Measurements from ENCODE around the gene SLC48A1. TPM values are rescaled to one million over a fixed set of nuclear protein-coding genes. Genes with fewer than 3 reads are reported as not detected.
A peak's percentile ranks its signal among the peaks of the same experiment; 100 is the strongest.
"Not testable (repeated sequence)": the region's sequence is repeated elsewhere in the genome, so short reads cannot be mapped to it uniquely, and the experiment has no call there.

SLC48A1 gene
- polyA plus RNA-seq, 2 donors = 17.7 to 20.6 TPM

DNA sequence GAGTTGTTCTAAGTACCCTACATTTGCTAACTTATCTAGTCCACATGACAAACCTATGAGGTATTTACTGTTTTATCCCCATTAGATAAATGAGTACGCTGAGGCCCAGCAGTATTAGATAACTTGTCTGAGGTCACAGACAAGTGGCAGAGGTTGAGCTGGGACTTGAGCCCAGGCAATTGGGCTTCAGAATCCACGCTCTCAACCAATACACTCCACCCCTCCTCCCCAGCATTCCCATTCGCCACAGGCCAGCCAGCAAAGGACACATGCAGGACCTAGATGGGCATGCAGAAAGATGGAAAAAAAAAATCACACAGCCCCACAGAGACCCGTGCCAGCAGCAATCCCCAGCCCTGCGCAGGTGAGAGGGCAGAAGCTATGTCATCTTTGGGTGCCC lies 34.3 kb downstream of the SLC48A1 start:
- Histone ChIP-seq H3K27ac (ENCODE audit: low read depth in 2 of 2, low read length in 1 of 2) (peak overlapping the region in 1 of 2 donors; percentile 90), H3K4me1 (ENCODE audit: control insufficient read depth in 2 of 2, insufficient read depth in 2 of 2, low read length in 1 of 2) (peaks cover 14 to 41% of the 10 kb centered on the region in 2 donors), H3K4me3 (ENCODE audit: low read depth in 1 of 2, low read length in 2 of 2) (no peak overlapping the region), H3K36me3 (ENCODE audit: control insufficient read depth in 2 of 2, insufficient read depth in 2 of 2, low read length in 1 of 2) (peaks cover 0 to 8% of the 10 kb centered on the region in 2 donors), H3K27me3 (ENCODE audit: control insufficient read depth in 1 of 2, insufficient read depth in 2 of 2, low read length in 2 of 2) (no peaks in the 10 kb centered on the region), H3K9me3 (ENCODE audit: control insufficient read depth in 2 of 2, insufficient read depth in 1 of 2, low read depth in 1 of 2, low read length in 1 of 2) (no peaks in the 10 kb centered on the region)
- 61 to 68% methylated on average over 5 of the region's 5 CpGs for WGBS, 2 donors

DNA sequence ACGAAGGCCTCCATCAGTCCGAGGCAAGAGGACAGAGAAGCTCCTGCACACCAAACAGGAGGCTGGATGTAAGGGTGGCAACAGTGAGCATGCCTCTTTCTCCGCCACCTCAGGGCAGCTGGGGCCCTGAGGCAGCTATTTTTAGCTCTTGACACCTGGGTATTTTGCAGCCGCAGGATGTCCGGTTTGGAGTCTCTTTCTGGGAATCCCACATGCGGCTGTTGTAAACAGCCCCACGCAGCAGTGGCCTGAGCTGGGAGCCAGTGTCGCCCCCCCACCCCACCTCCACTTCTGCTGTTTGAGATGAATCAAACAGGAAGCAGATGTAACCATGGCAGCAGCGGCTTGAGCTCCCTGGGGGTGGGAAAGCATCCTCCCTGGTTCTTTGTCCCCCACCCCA lies 35.0 kb downstream of the SLC48A1 start:
- Histone ChIP-seq H3K27me3 (ENCODE audit: control insufficient read depth in 1 of 2, insufficient read depth in 2 of 2, low read length in 2 of 2) (no peaks in the 10 kb centered on the region), H3K27ac (ENCODE audit: low read depth in 2 of 2, low read length in 1 of 2) (peak overlapping the region; percentile 69 to 90), H3K4me3 (ENCODE audit: low read depth in 1 of 2, low read length in 2 of 2) (no peak overlapping the region), H3K4me1 (ENCODE audit: control insufficient read depth in 2 of 2, insufficient read depth in 2 of 2, low read length in 1 of 2) (peaks cover 14 to 37% of the 10 kb centered on the region in 2 donors), H3K9me3 (ENCODE audit: control insufficient read depth in 2 of 2, insufficient read depth in 1 of 2, low read depth in 1 of 2, low read length in 1 of 2) (no peaks in the 10 kb centered on the region), H3K36me3 (ENCODE audit: control insufficient read depth in 2 of 2, insufficient read depth in 2 of 2, low read length in 1 of 2) (peaks cover 0 to 6% of the 10 kb centered on the region in 2 donors)
- 33 to 41% methylated on average over 9 of the region's 9 CpGs for WGBS, 2 donors

DNA sequence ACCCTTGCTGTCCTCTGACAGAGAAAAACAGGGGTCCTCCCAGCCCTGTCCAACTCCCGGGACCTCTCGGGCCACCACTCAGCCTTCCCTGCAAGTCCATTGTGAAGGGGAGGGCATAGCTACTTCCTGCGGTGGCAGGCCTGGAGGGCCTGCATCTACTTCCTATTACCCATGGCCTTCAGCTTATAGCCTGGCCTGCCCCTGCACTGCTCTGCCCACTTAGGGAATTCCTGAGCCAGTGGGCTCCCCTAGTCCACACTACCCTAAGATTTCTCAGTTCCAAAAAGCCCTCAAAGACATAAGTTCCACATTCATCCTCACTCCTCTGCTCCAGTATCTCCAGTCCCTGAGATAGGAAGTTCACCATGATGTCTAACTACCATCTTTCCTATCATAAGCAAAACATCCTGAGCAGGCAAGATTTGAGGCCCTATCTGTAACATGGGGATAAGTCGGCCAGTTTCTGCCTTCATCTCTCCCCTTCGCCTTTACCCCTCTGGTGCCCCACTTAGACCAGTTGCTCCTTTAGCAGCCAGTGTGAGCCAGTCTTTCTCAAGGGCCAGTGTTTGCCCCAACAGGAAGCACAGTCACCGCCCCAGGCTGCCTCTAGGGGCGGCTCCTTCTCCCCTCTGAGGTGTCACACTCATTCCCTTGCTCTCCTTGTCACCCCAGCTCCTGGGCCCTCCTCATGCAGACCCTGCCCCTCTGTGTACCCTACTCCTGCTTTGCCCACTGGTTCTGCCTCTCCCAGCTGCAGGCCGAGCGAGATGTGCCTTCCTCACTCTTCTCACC lies 35.7 kb downstream of the SLC48A1 start:
- WGBS, 2 donors = 66 to 72% methylated on average over 9 of the region's 9 CpGs
- peak overlapping the region; percentile 69 to 90 for H3K27ac ChIP-seq (ENCODE audit: low read depth in 2 of 2, low read length in 1 of 2)
- H3K4me1 ChIP-seq (ENCODE audit: control insufficient read depth in 2 of 2, insufficient read depth in 2 of 2, low read length in 1 of 2) = peaks cover 20 to 36% of the 10 kb centered on the region in 2 donors
- no peaks in the 10 kb centered on the region for H3K27me3 ChIP-seq (ENCODE audit: control insufficient read depth in 1 of 2, insufficient read depth in 2 of 2, low read length in 2 of 2)
- H3K9me3 ChIP-seq (ENCODE audit: control insufficient read depth in 2 of 2, insufficient read depth in 1 of 2, low read depth in 1 of 2, low read length in 1 of 2) = no peaks in the 10 kb centered on the region
- peaks cover 0 to 1% of the 10 kb centered on the region in 2 donors for H3K36me3 ChIP-seq (ENCODE audit: control insufficient read depth in 2 of 2, insufficient read depth in 2 of 2, low read length in 1 of 2)
- H3K4me3 ChIP-seq (ENCODE audit: low read depth in 1 of 2, low read length in 2 of 2) = no peak overlapping the region

DNA sequence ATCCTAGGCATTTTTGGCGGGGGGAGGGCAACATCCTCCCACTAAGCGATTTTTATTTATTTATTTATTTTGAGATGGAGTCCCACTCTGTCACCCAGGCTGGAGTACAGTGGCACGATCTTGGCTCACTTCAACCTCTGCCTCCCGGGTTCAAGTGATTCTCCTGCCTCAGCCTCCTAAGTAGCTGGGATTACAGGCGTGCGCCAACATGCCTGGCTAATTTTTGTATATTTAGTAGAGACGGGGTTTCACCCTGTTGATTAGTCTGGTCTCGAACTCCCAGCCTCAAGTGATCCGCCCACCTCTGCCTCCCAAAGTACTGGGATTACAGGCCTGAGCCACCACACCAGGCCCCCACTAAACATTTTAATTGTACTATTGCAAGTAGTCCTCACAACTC lies 36.5 kb downstream of the SLC48A1 start:
- H3K27ac ChIP-seq (ENCODE audit: low read depth in 2 of 2, low read length in 1 of 2) = not testable (repeated sequence)
- H3K4me1 ChIP-seq (ENCODE audit: control insufficient read depth in 2 of 2, insufficient read depth in 2 of 2, low read length in 1 of 2) = peaks cover 25 to 38% of the 10 kb centered on the region in 2 donors

DNA sequence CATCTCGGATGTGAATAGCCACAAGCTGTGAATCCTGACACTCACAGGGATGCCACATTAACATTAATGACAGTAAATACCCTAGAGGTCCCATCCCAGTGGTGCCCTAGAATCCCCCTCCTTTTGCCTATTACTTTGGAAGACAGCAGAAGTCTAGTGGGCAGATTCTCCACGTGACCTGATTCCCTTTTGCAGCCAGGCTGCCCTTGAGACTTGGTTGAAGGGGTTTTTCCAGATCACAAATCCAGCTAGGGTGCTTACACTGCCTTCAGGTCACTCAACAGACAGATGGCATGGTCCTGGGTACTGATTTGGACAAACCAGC lies 38.0 kb downstream of the SLC48A1 start:
- Histone ChIP-seq H3K27ac (ENCODE audit: low read depth in 2 of 2, low read length in 1 of 2) (peak overlapping the region; percentile 82 to 92), H3K36me3 (ENCODE audit: control insufficient read depth in 2 of 2, insufficient read depth in 2 of 2, low read length in 1 of 2) (peaks cover 0 to 3% of the 10 kb centered on the region in 2 donors), H3K9me3 (ENCODE audit: control insufficient read depth in 2 of 2, insufficient read depth in 1 of 2, low read depth in 1 of 2, low read length in 1 of 2) (no peaks in the 10 kb centered on the region), H3K4me1 (ENCODE audit: control insufficient read depth in 2 of 2, insufficient read depth in 2 of 2, low read length in 1 of 2) (peaks cover 23 to 38% of the 10 kb centered on the region in 2 donors), H3K27me3 (ENCODE audit: control insufficient read depth in 1 of 2, insufficient read depth in 2 of 2, low read length in 2 of 2) (no peaks in the 10 kb centered on the region), H3K4me3 (ENCODE audit: low read depth in 1 of 2, low read length in 2 of 2) (no peak overlapping the region)
- 70 to 72% methylated on average over 2 of the region's 2 CpGs for WGBS, 2 donors

More for the DNA sequence above, 36.5 kb downstream of the SLC48A1 start:
- not testable (repeated sequence) for H3K4me3 ChIP-seq (ENCODE audit: low read depth in 1 of 2, low read length in 2 of 2); H3K27me3 ChIP-seq (ENCODE audit: control insufficient read depth in 1 of 2, insufficient read depth in 2 of 2, low read length in 2 of 2); H3K36me3 ChIP-seq (ENCODE audit: control insufficient read depth in 2 of 2, insufficient read depth in 2 of 2, low read length in 1 of 2); H3K9me3 ChIP-seq (ENCODE audit: control insufficient read depth in 2 of 2, insufficient read depth in 1 of 2, low read depth in 1 of 2, low read length in 1 of 2)
- WGBS, 2 donors = 69 to 78% methylated on average over 9 of the region's 9 CpGs

DNA sequence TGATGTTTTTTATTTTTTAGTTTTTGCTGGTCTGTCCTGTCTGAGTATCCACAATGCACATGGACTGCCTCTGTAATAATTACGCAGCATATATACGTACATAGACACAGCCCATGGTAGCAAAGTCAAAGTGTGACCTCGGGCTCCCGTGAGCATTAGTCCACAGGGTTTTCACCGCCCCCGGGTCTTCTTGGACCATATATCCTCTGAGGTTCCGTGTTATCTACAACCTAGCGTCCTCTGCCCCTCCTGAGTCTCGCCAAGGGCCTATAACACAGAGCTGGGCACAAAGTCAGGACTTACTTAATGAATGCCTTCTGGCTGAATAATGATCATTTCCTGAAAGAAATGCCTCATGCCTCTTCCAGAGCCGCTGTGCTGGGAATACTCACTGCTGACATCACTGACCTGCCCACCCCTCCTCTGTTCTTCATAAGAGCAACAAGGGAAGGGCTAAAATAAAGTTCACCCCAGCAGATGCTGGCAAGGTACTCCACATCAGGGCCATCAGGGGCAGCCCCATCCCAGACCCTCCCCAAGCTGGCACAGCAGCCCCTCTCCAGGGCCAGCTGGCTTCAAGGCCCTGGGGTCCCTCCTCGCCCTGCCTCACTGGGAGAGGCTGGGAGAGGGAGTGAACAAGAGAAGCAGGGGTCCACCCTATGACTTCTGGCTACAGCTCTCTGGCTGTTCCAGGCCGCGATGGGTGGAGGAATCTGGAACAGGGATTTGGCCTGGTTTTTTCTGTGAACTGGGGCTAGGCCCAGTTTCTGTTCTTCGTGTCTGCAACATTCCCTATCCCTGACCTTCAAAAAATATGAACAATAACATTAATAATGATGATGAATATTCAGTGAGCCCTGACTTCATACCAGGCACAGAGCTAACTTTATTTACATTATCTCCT lies 38.8 kb downstream of the SLC48A1 start:
- Histone ChIP-seq H3K4me3 (ENCODE audit: low read depth in 1 of 2, low read length in 2 of 2) (no peak overlapping the region), H3K4me1 (ENCODE audit: control insufficient read depth in 2 of 2, insufficient read depth in 2 of 2, low read length in 1 of 2) (peaks cover 25 to 37% of the 10 kb centered on the region in 2 donors), H3K27ac (ENCODE audit: low read depth in 2 of 2, low read length in 1 of 2) (peak overlapping the region; percentile 92 to 96), H3K36me3 (ENCODE audit: control insufficient read depth in 2 of 2, insufficient read depth in 2 of 2, low read length in 1 of 2) (peaks cover 0 to 3% of the 10 kb centered on the region in 2 donors), H3K27me3 (ENCODE audit: control insufficient read depth in 1 of 2, insufficient read depth in 2 of 2, low read length in 2 of 2) (no peaks in the 10 kb centered on the region), H3K9me3 (ENCODE audit: control insufficient read depth in 2 of 2, insufficient read depth in 1 of 2, low read depth in 1 of 2, low read length in 1 of 2) (no peaks in the 10 kb centered on the region)
- 31 to 38% methylated on average over 14 of the region's 14 CpGs for WGBS, 2 donors

DNA sequence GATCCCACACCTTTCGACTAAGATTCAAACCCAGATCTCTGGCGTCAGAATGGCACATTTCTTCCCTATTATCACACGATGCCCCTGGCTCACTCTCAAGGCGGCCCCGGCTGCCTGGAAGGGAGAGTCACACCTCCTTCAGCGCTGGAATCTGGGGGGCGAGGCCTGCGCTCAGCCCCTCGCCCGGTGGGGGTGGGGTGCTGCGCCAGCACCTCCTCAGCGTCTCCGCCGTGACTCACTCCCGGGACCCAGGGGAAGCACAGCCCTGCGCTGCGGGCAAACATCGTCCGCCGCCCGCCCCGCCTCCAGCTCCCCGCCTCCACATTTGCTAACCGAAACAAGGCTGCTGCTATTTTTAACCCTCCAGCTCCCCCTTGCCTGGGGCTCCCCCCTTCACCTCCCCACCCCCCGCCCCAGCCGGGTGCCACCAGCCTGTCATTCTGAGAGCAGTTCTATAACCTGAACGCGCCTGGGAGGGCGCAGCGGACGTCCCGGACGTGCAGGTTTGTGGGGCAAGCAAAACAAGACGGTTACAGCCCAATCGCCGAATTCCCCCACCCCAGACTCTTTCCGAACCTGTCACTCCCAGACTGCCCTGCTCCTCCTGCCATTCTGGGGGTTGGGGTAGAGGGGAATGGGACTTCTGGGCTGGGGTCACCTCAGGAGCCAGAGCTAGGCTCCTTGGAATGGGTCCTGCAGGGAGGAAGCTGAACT lies 39.9 kb downstream of the SLC48A1 start:
- peaks cover 25 to 40% of the 10 kb centered on the region in 2 donors for H3K4me1 ChIP-seq (ENCODE audit: control insufficient read depth in 2 of 2, insufficient read depth in 2 of 2, low read length in 1 of 2)
- WGBS, 2 donors = 0 to 1% methylated on average over 37 of the region's 37 CpGs

DNA sequence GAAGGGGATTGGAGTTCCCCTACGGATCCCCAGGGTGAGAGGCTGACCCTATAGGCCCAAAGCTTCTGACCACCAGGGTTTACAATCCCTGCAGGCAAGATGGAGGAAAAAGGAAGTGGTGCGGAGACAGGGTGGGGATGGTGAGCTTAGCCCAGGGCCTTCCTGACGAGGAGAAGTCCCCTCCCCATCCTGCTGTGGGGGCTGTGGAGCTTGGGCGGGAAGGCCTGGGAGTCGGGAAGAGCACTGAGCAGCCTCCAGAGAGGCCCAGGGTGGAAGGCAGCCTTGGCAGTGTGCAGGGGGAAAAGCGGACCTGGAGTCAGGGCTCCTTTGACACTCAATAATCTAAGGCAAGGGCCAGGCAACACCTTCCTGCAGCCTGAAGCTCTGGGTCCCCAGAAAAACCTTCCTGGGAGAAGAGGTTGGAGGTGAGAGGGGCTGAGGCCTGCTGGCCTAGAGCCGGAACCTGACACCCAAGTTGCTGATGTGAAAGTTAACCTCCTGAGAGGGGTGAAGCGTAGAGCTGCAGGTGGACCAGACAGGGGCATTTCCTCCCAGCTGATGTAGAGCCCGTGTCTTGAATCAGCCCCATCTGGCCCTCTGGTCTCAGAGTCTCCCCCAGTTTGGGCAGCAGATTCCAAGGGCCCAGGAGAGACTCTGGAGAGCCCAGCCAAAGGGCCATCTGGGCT lies 40.6 kb downstream of the SLC48A1 start:
- Histone ChIP-seq H3K4me1 (ENCODE audit: control insufficient read depth in 2 of 2, insufficient read depth in 2 of 2, low read length in 1 of 2) (peaks cover 21 to 39% of the 10 kb centered on the region in 2 donors), H3K4me3 (ENCODE audit: low read depth in 1 of 2, low read length in 2 of 2) (peak overlapping the region; percentile 37 to 55), H3K9me3 (ENCODE audit: control insufficient read depth in 2 of 2, insufficient read depth in 1 of 2, low read depth in 1 of 2, low read length in 1 of 2) (no peaks in the 10 kb centered on the region), H3K36me3 (ENCODE audit: control insufficient read depth in 2 of 2, insufficient read depth in 2 of 2, low read length in 1 of 2) (peaks cover 0 to 3% of the 10 kb centered on the region in 2 donors), H3K27ac (ENCODE audit: low read depth in 2 of 2, low read length in 1 of 2) (peak overlapping the region; percentile 92 to 99), H3K27me3 (ENCODE audit: control insufficient read depth in 1 of 2, insufficient read depth in 2 of 2, low read length in 2 of 2) (no peaks in the 10 kb centered on the region)
- WGBS, 2 donors = 37 to 40% methylated on average over 9 of the region's 9 CpGs

More for the DNA sequence above, 39.9 kb downstream of the SLC48A1 start:
- Histone ChIP-seq H3K27me3 (ENCODE audit: control insufficient read depth in 1 of 2, insufficient read depth in 2 of 2, low read length in 2 of 2) (no peaks in the 10 kb centered on the region), H3K36me3 (ENCODE audit: control insufficient read depth in 2 of 2, insufficient read depth in 2 of 2, low read length in 1 of 2) (peaks cover 0 to 3% of the 10 kb centered on the region in 2 donors), H3K27ac (ENCODE audit: low read depth in 2 of 2, low read length in 1 of 2) (peak overlapping the region; percentile 92 to 99), H3K9me3 (ENCODE audit: control insufficient read depth in 2 of 2, insufficient read depth in 1 of 2, low read depth in 1 of 2, low read length in 1 of 2) (no peaks in the 10 kb centered on the region), H3K4me3 (ENCODE audit: low read depth in 1 of 2, low read length in 2 of 2) (peak overlapping the region; percentile 37 to 55)
